Measurements from ENCODE around the gene RGS7. TPM values are rescaled to one million over a fixed set of nuclear protein-coding genes. Genes with fewer than 3 reads are reported as not detected.
"Not testable (repeated sequence)": the region's sequence is repeated elsewhere in the genome, so short reads cannot be mapped to it uniquely, and the experiment has no call there.

RGS7 gene
- total RNA-seq, 1 donor from 2014 or later: not detected

- intact Hi-C loops (cut with micrococcal nuclease): no loop called here
Measured at GRCh38 chr1:240993004-240993403, 364.0 kb downstream of the RGS7 start.

- intact Hi-C loops (cut with micrococcal nuclease): no loop called here
Measured at GRCh38 chr1:240991230-240991629, 365.8 kb downstream of the RGS7 start.

GRCh38 chr1:240987928-240988327 lies 369.1 kb downstream of the RGS7 start:
- intact Hi-C loops (cut with micrococcal nuclease): no loop called here

GRCh38 chr1:240985081-240985480 lies 371.9 kb downstream of the RGS7 start:
- intact Hi-C loops (cut with micrococcal nuclease): no loop called here

GRCh38 chr1:240980342-240980741 lies 376.7 kb downstream of the RGS7 start:
- intact Hi-C loops (cut with micrococcal nuclease): no loop called here

GRCh38 chr1:240976685-240977084 lies 380.3 kb downstream of the RGS7 start:
- intact Hi-C loops (cut with micrococcal nuclease): no loop called here

- intact Hi-C loops (cut with micrococcal nuclease): no loop called here
Measured at GRCh38 chr1:240973875-240974274, 383.1 kb downstream of the RGS7 start.

GRCh38 chr1:240972059-240972458 lies 384.9 kb downstream of the RGS7 start:
- intact Hi-C loops (cut with micrococcal nuclease): not testable (repeated sequence)

GRCh38 chr1:240970253-240970652 lies 386.8 kb downstream of the RGS7 start:
- intact Hi-C loops (cut with micrococcal nuclease): no loop called here

GRCh38 chr1:240968864-240969263 lies 388.1 kb downstream of the RGS7 start:
- intact Hi-C loops (cut with micrococcal nuclease): no loop called here

- intact Hi-C loops (cut with micrococcal nuclease): no loop called here
Measured at GRCh38 chr1:240967070-240967724, 389.8 kb downstream of the RGS7 start.

- intact Hi-C loops (cut with micrococcal nuclease): no loop called here
Measured at GRCh38 chr1:240965581-240966091, 391.4 kb downstream of the RGS7 start.

GRCh38 chr1:240962086-240962485 lies 394.9 kb downstream of the RGS7 start:
- intact Hi-C loops (cut with micrococcal nuclease): no loop called here

- intact Hi-C loops (cut with micrococcal nuclease): no loop called here
Measured at GRCh38 chr1:240956424-240956823, 400.6 kb downstream of the RGS7 start.

GRCh38 chr1:240956020-240956419 lies 401.0 kb downstream of the RGS7 start:
- intact Hi-C loops (cut with micrococcal nuclease): no loop called here

- intact Hi-C loops (cut with micrococcal nuclease): loop anchor here (1.0 kb wide), 1 partner anchor 215 kb away; no protein-coding TSS in a partner anchor
Measured at GRCh38 chr1:240947438-240948224, 409.4 kb downstream of the RGS7 start.

- intact Hi-C loops (cut with micrococcal nuclease): loop anchor here (1.0 kb wide), 1 partner anchor 215 kb away; no protein-coding TSS in a partner anchor
Measured at GRCh38 chr1:240946926-240947325, 410.1 kb downstream of the RGS7 start.

- intact Hi-C loops (cut with micrococcal nuclease): no loop called here
Measured at GRCh38 chr1:240942901-240943300, 414.1 kb downstream of the RGS7 start.

- intact Hi-C loops (cut with micrococcal nuclease): no loop called here
Measured at GRCh38 chr1:240941701-240942370, 415.2 kb downstream of the RGS7 start.

GRCh38 chr1:240936911-240937668 lies 419.9 kb downstream of the RGS7 start:
- intact Hi-C loops (cut with micrococcal nuclease): no loop called here

GRCh38 chr1:240935920-240936319 lies 421.1 kb downstream of the RGS7 start:
- intact Hi-C loops (cut with micrococcal nuclease): no loop called here

Data from T-helper 1 cell treated with Interleukin-12 subunit alpha and Interleukin-12 subunit beta and Interleukin-4 antibody, amounts not matched to agents 30 ng/mL and 1 ng/mL, for 36 hours (primary cell).